Naive thymus-derived CD8-positive, alpha-beta T cell (primary cell): ENCODE measurements around the gene ALDOB. TPM values are rescaled to one million over a fixed set of nuclear protein-coding genes. Genes with fewer than 3 reads are reported as not detected.

Experiments used
- ATAC-seq, 2 donors: fragments of 150-1000 bp; cut with Tn5 transposase in 1 of 2; sonication (Bioruptor Pico), chemical (Tn5 transposase) in 1 of 2; 1 replicate in 1 of 2; 2 replicates in 1 of 2; pipeline ENCODE4 v1.10.0; 2021; ENCODE audit warnings: mild to moderate bottlenecking in 2 of 2, moderate library complexity in 2 of 2
- POLR2A ChIA-PET: fragments of 350-600 bp; sonication (Branson Sonifier 250); formaldehyde crosslinking; loops from one replicate; lab custom pipeline; 2021; ENCODE audit warnings: antibody characterized with exemption; lab: Charles Lee
- DNase-seq, 10 donors: peaks; one replicate each; pipeline versions ENCODE4 v3.0.0 to v3.0.0-alpha.2; 2020 to 2022
- H3K27ac Mint-ChIP-seq, 10 donors: one replicate each; pipeline ENCODE4 v1.8.0; 2020 to 2022; ENCODE audit warnings: mild to moderate bottlenecking in 10 of 10, mixed read lengths in 10 of 10, moderate library complexity in 4 of 10, inconsistent platforms in 1 of 10
- H3K27me3 Mint-ChIP-seq, 5 donors: one replicate each; pipeline ENCODE4 v1.8.0; 2021 to 2022; ENCODE audit warnings: mixed read lengths in 5 of 5
- H3K36me3 Mint-ChIP-seq, 3 donors: one replicate each; pipeline ENCODE4 v1.8.0; 2020 to 2022; ENCODE audit warnings: mixed read lengths in 3 of 3, mild to moderate bottlenecking in 2 of 3, inconsistent platforms in 1 of 3
- H3K4me1 Mint-ChIP-seq, 4 donors: one replicate each; pipeline ENCODE4 v1.8.0; 2021 to 2022; ENCODE audit warnings: mixed read lengths in 4 of 4
- H3K4me3 Mint-ChIP-seq, 10 donors: one replicate each; pipeline ENCODE4 v1.8.0; 2020 to 2022; ENCODE audit warnings: mild to moderate bottlenecking in 10 of 10, mixed read lengths in 10 of 10, moderate library complexity in 6 of 10, inconsistent platforms in 1 of 10
- H3K9me3 Mint-ChIP-seq, 9 donors: one replicate each; pipeline ENCODE4 v1.8.0; 2020 to 2022; ENCODE audit warnings: mixed read lengths in 9 of 9, mild to moderate bottlenecking in 3 of 9, inconsistent platforms in 1 of 9, moderate library complexity in 1 of 9
- polyA plus RNA-seq, 3 donors: library from polyadenylated mRNA; unstranded; fragments of 300-500 nt; fragmentation: Illumina TruSeq; gene quantifications; one replicate each; pipeline ENCODE4 v1.2.3, GENCODE V29; 2021
- total RNA-seq, 8 experiments: library from RNA in 2 of 8; stranded (reverse) in 2 of 8; gene quantifications; one replicate each; pipeline ENCODE4 v1.2.3 and lab custom pipeline; 2021 to 2026

Gene ALDOB
- total and polyA plus RNA-seq, 5 experiments from 2014 or later, result not detected

DNA sequence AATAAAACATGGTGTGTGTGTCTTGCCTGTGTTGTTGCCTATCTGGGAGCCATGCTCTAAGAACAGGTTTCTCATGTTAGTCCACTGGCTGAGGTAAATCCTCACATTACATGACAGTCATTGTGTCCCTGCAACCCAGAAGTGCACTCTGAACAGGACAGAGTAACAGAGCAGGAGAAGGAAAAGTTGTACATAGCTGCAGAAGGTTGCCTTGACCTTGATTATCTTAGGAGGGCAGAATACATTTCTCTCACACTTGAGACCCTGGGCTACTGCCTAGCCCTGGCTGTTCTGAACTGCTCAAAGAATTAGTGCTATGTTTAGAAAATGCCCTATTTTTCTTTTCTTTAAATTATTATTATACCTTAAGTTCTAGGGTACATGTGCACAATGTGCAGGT, 20.0 kb downstream of the ALDOB start:
- H3K27me3 Mint-ChIP-seq, result no peaks in the 10 kb centered on the region
- no peak overlapping the region for H3K27ac Mint-ChIP-seq
- peaks cover 22 to 70% (median 68%) of the 10 kb centered on the region in 3 donors for H3K36me3 Mint-ChIP-seq
- peaks cover 0 to 6% (median 0%) of the 10 kb centered on the region in 4 donors for H3K4me1 Mint-ChIP-seq
- POLR2A ChIA-PET, result no interaction called here
- DNase-seq, result no peak
- peaks cover 29 to 92% (median 57%) of the 10 kb centered on the region in 9 donors for H3K9me3 Mint-ChIP-seq
- no peak overlapping the region for H3K4me3 Mint-ChIP-seq
- ATAC-seq, result no peak

DNA sequence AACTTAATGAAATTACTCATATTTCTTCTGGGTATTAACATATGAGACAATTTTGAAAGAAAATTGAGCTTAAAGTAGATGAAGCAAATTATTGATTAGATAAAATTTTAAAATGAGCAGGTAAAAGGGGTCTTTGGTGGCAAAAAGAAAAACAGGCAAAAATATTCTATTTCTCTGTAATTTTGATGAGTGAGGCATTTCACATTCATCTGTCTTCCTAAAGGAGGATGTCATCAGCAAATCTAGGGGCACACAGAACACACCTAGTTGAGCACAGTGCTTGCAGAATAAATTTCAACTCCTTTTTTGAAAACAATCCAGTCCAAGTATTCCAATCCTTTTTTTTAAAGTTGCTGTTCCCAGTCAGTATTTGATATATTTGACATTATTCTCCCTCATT, 20.7 kb downstream of the ALDOB start:
- H3K27me3 Mint-ChIP-seq, result no peaks in the 10 kb centered on the region
- peaks cover 27 to 92% (median 54%) of the 10 kb centered on the region in 9 donors for H3K9me3 Mint-ChIP-seq
- ATAC-seq (no peak), DNase-seq (no peak)
- H3K27ac Mint-ChIP-seq, result no peak overlapping the region
- H3K4me3 Mint-ChIP-seq, result no peak overlapping the region
- peaks cover 23 to 74% (median 66%) of the 10 kb centered on the region in 3 donors for H3K36me3 Mint-ChIP-seq
- POLR2A ChIA-PET, result no interaction called here
- peaks cover 0 to 6% (median 0%) of the 10 kb centered on the region in 4 donors for H3K4me1 Mint-ChIP-seq

DNA sequence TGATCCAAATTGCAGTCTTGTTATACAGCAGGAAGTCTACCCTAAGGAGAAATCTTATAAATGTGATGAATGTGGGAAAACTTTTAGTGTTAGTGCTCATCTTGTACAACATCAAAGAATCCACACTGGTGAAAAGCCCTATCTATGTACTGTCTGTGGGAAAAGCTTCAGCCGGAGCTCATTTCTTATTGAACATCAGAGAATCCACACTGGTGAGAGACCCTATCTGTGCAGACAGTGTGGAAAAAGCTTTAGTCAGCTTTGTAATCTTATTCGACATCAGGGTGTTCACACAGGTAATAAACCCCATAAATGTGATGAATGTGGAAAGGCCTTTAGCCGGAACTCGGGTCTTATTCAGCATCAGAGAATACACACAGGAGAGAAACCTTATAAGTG, 26.5 kb downstream of the ALDOB start:
- H3K27me3 Mint-ChIP-seq, result no peaks in the 10 kb centered on the region

DNA sequence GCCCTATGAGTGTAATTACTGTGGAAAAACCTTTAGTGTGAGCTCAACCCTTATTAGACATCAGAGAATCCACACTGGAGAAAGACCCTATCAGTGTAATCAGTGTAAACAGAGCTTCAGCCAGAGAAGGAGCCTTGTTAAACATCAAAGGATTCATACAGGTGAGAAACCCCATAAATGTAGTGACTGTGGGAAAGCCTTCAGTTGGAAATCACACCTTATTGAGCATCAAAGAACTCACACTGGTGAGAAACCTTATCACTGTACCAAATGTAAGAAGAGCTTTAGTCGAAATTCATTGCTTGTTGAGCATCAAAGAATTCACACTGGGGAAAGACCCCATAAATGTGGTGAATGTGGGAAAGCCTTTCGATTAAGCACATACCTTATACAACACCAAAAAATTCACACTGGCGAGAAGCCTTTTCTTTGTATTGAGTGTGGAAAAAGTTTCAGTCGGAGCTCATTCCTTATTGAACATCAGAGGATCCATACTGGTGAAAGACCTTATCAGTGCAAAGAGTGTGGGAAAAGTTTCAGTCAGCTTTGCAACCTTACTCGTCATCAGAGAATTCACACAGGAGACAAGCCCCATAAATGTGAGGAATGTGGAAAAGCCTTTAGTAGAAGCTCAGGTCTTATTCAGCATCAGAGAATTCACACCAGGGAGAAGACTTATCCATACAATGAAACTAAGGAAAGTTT, 27.0 kb downstream of the ALDOB start:
- Mint-ChIP-seq H3K9me3 (peaks cover 34 to 99% (median 67%) of the 10 kb centered on the region in 9 donors), H3K27ac (peak overlapping the region in 1 of 10 donors; percentile 46)

More for the DNA sequence above, 26.5 kb downstream of the ALDOB start:
- DNase-seq, result no peak
- Mint-ChIP-seq H3K9me3 (peaks cover 33 to 99% (median 65%) of the 10 kb centered on the region in 9 donors), H3K36me3 (peaks cover 66 to 84% (median 75%) of the 10 kb centered on the region in 3 donors), H3K4me1 (peaks cover 0 to 5% (median 0%) of the 10 kb centered on the region in 4 donors), H3K27ac (no peak overlapping the region), H3K4me3 (no peak overlapping the region)
- POLR2A ChIA-PET, result interaction anchor here (2.2 kb wide), 1 partner anchor 10 kb away, joined by 10 read pairs; the partner anchor contains the start of genes MRPL50 and ZNF189
- ATAC-seq, result no peak

DNA sequence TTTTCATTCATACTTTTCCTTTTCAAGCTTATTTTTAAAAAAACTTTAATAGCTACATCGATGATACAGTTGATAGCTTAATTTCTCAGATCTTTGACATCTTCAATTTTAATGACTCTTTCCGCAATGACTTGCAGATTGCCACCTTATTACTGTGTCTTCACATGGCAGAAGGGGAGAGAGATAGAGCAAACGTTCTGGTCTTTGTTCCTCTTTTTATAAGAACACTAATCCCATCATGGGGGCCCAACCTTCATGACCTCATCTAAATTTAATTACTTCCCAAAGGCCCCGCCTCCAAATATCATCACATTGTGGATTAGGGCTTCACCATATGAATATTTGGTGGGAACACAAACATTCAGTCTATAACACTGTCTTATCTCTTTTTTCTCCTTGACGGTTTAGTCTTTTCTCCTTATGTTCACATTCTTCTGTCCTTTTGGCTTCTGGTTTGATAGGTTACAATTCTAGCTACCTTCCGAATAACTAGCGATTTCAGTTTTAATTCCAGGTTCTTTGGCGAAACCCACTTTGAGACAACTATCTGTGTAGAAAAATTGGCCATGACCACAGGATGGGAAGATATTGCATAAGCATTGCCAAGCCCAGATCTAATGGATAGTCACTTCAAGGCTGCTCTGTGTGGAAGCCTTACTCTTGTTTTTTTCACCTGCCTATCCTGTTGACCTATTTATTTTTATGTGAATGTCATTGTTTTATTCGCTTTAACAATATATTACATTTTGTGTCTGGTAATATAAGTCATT, 31.9 kb downstream of the ALDOB start:
- Mint-ChIP-seq H3K4me1 (peaks cover 28 to 49% (median 41%) of the 10 kb centered on the region in 4 donors), H3K27ac (no peak overlapping the region), H3K9me3 (peaks cover 25 to 55% (median 46%) of the 10 kb centered on the region in 9 donors), H3K27me3 (no peaks in the 10 kb centered on the region), H3K36me3 (peaks cover 80 to 86% (median 86%) of the 10 kb centered on the region in 3 donors), H3K4me3 (peak overlapping the region in 2 of 10 donors; percentile 27 to 37)
- DNase-seq (no peak), ATAC-seq (no peak)
- POLR2A ChIA-PET, result no interaction called here

More for the DNA sequence above, 27.0 kb downstream of the ALDOB start:
- H3K27me3 Mint-ChIP-seq, result no peaks in the 10 kb centered on the region
- H3K36me3 Mint-ChIP-seq, result peaks cover 70 to 87% (median 75%) of the 10 kb centered on the region in 3 donors
- peaks cover 0 to 6% (median 4%) of the 10 kb centered on the region in 4 donors for H3K4me1 Mint-ChIP-seq
- DNase-seq (peak in 1 of 10 donors; percentile 2), ATAC-seq (no peak)
- H3K4me3 Mint-ChIP-seq, result no peak overlapping the region
- POLR2A ChIA-PET, result interaction anchor here (2.2 kb wide), 1 partner anchor 10 kb away, joined by 10 read pairs; the partner anchor contains the start of genes MRPL50 and ZNF189

DNA sequence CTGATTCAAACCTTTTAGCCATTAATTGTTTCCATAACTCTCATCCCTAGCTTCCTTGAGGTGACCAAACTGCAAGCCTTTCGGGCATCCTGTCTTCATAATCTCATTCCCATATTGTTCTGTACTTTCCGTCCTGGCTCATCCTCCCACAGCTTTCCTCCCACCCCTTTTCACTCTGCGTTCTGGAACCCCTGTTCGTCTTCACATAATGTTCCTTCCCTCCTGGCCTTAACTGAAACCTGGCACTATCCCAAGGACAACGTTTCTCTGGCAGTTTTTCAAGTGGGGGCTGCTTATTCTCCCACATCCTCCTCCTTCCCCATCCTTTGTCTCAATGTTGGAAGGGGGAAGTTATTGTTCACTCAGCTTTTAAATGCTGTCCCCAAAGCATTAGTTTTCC, 35.5 kb downstream of the ALDOB start:
- DNase-seq, result no peak
- peak overlapping the region; percentile 42 to 100 (median 82) for H3K27ac Mint-ChIP-seq
- peaks cover 8 to 25% (median 15%) of the 10 kb centered on the region in 9 donors for H3K9me3 Mint-ChIP-seq
- H3K27me3 Mint-ChIP-seq, result no peaks in the 10 kb centered on the region
- no peak for ATAC-seq
- peak overlapping the region; percentile 98 to 100 (median 99) for H3K4me3 Mint-ChIP-seq
- POLR2A ChIA-PET, result interaction anchor here (2.1 kb wide), 1 partner anchor 134 kb away, joined by 18 read pairs; the partner anchor contains the start of gene RNF20
- H3K36me3 Mint-ChIP-seq, result peaks cover 52 to 66% (median 54%) of the 10 kb centered on the region in 3 donors
- H3K4me1 Mint-ChIP-seq, result peaks cover 35 to 84% (median 71%) of the 10 kb centered on the region in 4 donors

DNA sequence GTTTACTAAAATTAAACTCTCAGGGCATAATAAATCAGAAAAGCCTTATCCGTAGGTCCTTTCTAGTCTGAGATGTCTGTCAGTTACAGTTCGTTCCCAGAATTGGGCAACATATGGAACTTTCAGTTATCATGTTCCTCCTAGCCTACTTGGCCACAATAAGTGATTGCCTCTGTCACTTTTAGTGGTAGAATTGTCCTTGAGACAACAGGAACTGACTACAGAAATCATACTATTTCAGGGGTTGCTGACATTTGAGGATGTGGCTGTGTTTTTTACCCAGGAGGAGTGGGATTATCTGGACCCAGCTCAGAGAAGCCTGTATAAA, 36.0 kb downstream of the ALDOB start:
- POLR2A ChIA-PET, result interaction anchor here (0.7 to 2.1 kb wide), 2 partner anchors 134 to 175 kb away, joined by 4 to 18 read pairs; partner anchors contain the start of gene RNF20
- H3K9me3 Mint-ChIP-seq, result peaks cover 3 to 19% (median 10%) of the 10 kb centered on the region in 9 donors
- H3K4me3 Mint-ChIP-seq, result peak overlapping the region; percentile 98 to 100 (median 99)
- ATAC-seq (no peak), DNase-seq (no peak)
- H3K4me1 Mint-ChIP-seq, result peaks cover 38 to 90% (median 76%) of the 10 kb centered on the region in 4 donors
- H3K36me3 Mint-ChIP-seq, result peaks cover 50 to 66% (median 53%) of the 10 kb centered on the region in 3 donors
- peak overlapping the region; percentile 3 to 100 (median 100) for H3K27ac Mint-ChIP-seq
- H3K27me3 Mint-ChIP-seq, result no peaks in the 10 kb centered on the region

DNA sequence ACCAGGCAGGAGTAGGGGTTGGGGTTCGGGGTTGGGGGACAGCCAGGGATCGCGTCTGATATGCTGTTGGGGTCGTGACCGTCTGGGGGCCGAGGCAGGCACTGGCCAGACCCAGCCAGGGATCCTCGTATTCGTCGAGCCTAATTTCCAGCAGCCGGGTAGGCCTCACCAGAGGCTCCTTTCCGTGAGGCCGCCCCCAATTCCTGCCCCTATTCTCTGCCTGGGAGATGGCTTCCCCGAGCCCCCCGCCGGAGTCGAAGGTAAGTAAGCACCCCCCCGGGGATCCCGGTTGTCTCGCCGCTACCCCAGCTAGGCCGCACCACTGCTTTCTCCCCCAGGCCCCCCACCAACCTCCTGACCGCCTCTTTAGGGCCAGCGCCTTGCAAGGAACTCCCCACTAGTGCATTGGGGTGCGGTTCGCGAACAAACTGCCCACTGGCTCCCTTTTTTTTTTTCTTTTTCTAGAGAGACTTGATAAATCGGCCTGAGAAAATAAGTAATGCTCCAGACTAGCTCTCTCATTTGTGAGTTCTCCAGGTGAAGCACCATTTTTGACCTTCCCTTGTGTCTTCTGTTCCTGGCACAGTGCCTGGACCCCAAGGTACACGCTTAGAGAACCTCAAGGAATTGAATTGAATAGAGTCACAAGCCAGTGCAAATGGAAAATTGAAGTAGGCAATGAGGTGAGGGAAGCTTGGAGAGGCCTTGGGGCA, 36.5 kb downstream of the ALDOB start:
- Mint-ChIP-seq H3K27ac (peak overlapping the region; percentile 99 to 100 (median 100)), H3K27me3 (no peaks in the 10 kb centered on the region), H3K9me3 (peaks cover 2 to 15% (median 6%) of the 10 kb centered on the region in 9 donors), H3K36me3 (peaks cover 48 to 66% (median 52%) of the 10 kb centered on the region in 3 donors), H3K4me3 (peak overlapping the region; percentile 98 to 100 (median 99)), H3K4me1 (peaks cover 42 to 95% (median 82%) of the 10 kb centered on the region in 4 donors)
- DNase-seq, result peak in 2 of 10 donors; percentile 7 to 25
- peak in 1 of 2 donors; percentile 8 for ATAC-seq
- POLR2A ChIA-PET, result interaction anchor here (0.7 to 2.1 kb wide), 5 partner anchors 10 to 176 kb away, joined by 3 to 18 read pairs (median 4); partner anchors contain the start of gene RNF20

DNA sequence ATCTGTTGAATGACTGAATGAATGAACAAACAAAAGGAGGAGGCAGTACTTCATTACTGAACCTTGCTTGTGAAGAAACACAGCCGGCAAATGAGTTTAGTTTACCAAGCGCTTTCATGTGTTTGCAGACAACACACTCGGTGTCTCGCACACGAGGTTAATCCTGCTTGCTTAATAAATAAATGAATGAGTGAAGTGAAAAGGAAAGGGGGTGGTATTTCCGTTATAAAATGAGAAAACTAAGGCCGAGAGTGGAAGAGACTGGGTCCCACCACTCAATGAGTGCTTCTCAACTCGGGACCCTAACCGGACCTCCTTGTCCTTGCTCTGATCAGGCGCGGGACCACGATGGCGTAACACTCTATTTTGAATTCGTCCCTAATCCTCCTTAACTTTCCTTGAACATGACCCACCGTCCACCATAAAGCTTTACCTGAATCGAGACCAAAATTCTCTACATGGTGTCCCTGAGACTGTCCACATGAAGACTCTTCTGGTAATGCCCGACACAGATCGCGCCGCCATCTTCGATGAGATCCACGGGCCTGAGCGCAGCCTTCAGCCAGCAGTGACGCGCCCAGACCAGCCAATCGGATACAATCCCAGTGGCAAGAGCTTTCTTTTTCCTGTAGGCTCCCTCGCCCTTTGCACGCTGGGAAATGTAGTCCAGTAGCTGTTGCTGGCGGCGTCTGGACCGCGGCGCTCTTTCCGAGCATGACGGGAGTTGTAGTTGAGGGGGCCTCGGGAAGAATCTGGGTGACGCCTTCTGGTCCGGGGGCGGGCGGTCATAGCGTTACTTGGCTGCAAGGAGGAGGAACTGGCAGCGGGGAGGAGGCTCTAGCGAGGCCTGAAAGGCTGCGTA, 37.3 kb downstream of the ALDOB start, which contains the start of the genes MRPL50 and ZNF189:
TSS of gene MRPL50 (minus strand) at position 551 of the 862 bp plus-strand sequence. CDS start at position 525, 26 bp downstream.
TSS of gene ZNF189 (plus strand) at position 784 of the 862 bp plus-strand sequence. CDS start 306 bp downstream, outside the sequence.
- POLR2A ChIA-PET, result interaction anchor here (0.7 to 2.1 kb wide), 4 partner anchors 11 to 136 kb away, joined by 3 to 18 read pairs (median 6); partner anchors contain the start of gene RNF20
- DNase-seq (peak; percentile 85 to 98 (median 97)), ATAC-seq (peak; percentile 93)
- Mint-ChIP-seq H3K4me3 (peak within 1 kb of the TSS; percentile 98 to 100 (median 99)), H3K27me3 (no peaks in the 10 kb centered on the region), H3K4me1 (peaks cover 38 to 93% (median 84%) of the 10 kb centered on the region in 4 donors), H3K9me3 (peaks cover 0 to 7% (median 2%) of the 10 kb centered on the region in 9 donors), H3K27ac (peak within 1 kb of the TSS; percentile 99 to 100 (median 100)), H3K36me3 (peaks cover 41 to 64% (median 52%) of the 10 kb centered on the region in 3 donors)

DNA sequence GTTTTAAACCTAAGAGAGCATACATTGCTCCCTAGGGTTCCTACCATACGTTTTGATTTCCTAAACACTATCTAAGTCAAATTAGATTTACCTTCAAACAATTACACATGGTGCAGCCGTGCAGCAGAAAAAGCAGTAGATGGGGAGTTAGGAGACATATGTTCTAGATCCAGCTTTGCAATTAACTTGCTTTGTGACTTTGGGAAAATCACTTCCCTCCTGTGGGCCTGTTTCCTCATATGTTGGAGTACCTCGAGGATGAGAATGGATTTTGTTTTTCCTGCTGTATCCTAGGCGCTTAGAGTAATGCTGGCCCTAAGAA, 37.9 kb downstream of the ALDOB start:
- H3K4me3 Mint-ChIP-seq, result peak overlapping the region; percentile 98 to 100 (median 99)
- peaks cover 38 to 92% (median 84%) of the 10 kb centered on the region in 4 donors for H3K4me1 Mint-ChIP-seq
- H3K27me3 Mint-ChIP-seq, result no peaks in the 10 kb centered on the region
- peak overlapping the region; percentile 99 to 100 (median 100) for H3K27ac Mint-ChIP-seq
- H3K36me3 Mint-ChIP-seq, result peaks cover 40 to 63% (median 52%) of the 10 kb centered on the region in 3 donors
- POLR2A ChIA-PET, result interaction anchor here (1.0 to 2.1 kb wide), 2 partner anchors 132 to 136 kb away, joined by 3 to 18 read pairs; partner anchors contain the start of gene RNF20
- H3K9me3 Mint-ChIP-seq, result peaks cover 0 to 7% (median 3%) of the 10 kb centered on the region in 9 donors
- DNase-seq (peak in 1 of 10 donors; percentile 3), ATAC-seq (no peak)
